Right ventricle myocardium superior (tissue), 1 donor: Measurements from ENCODE around the gene CCNY. TPM values are rescaled to one million over a fixed set of nuclear protein-coding genes. Genes with fewer than 3 reads are reported as not detected.

Experiments
- ATAC-seq: fragments of 200-7000 bp; cut with Tn5 transposase; one replicate; pipeline ENCODE4 v1.9.1; 2020; ENCODE audit warnings: mild to moderate bottlenecking; ENCODE audit not compliant: poor library complexity
- DNase-seq: peaks from one replicate; pipeline ENCODE4 v3.0.0-alpha.2; 2020
- intact Hi-C: fragments of 100-400 bp; cut with DNase I; formaldehyde crosslinking; loops from one replicate; pipeline ENCODE4 v1.11.2; 2022
- total RNA-seq: library from RNA; stranded (reverse); fragmentation: NEBNext Ultra II Directional; extraction: Animal tissue kit (Norgen Biotek cat#: 25700); gene quantifications from one replicate; pipeline ENCODE4 v1.2.1, GENCODE V29; 2021
- donor health status: DM: no; HTN: yes; CAD: no; lungs with severe emphysema.

The CCNY gene
- total RNA-seq, 1 donor from 2014 or later = 92.7 TPM

DNA sequence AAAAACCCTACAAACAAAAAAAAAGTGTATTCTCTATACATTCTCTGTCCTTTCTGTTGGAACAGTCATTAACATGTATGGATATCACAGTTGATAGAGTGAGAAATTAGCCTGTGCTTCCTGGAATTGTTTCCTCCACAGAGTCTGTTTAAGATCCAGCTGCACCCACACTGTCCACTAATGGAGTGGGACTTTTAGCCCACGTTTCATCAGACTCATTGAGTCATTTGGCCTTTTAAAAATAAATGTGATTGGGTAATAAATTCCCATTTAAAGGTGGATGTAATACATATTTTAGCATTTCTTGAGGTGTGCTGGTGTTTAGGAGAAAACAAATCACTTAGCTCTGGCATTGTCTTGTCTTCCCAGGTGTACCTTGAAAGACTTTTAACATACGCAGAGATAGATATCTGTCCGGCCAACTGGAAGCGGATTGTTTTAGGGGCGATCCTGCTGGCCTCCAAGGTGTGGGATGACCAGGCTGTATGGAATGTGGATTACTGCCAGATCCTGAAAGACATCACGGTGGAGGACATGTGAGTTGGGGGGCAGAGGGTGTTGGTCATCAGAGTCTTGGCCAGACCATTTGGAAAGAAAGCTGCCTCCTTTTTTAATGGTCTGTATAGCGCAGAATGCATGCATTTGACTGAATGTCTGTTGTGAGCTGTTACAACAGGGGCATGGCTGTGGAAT, 216.5 kb downstream of the CCNY start:
- ATAC-seq = no peak
- no peak for DNase-seq
- intact Hi-C loops = no loop called here

DNA sequence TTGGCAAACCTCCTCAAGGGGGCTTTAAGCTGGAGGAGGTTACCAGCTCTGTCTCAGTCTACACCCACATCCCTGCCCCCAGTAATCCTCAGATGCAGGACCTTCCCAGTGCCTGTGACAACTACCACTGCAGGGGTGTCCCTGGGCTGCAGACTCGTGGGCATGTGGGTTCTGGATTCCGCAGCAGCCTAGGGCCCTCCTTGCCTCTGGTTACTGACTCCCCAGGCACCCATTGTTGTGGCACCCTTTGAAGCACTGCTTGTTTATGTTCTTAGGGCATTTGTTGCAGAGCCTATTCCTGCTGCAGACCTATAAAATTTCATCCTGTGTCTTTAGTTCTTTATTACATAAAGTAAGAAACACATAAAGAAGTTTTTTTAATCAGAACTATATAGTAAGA, 217.7 kb downstream of the CCNY start:
- DNase-seq = no peak
- ATAC-seq = no peak
- intact Hi-C loops = no loop called here

DNA sequence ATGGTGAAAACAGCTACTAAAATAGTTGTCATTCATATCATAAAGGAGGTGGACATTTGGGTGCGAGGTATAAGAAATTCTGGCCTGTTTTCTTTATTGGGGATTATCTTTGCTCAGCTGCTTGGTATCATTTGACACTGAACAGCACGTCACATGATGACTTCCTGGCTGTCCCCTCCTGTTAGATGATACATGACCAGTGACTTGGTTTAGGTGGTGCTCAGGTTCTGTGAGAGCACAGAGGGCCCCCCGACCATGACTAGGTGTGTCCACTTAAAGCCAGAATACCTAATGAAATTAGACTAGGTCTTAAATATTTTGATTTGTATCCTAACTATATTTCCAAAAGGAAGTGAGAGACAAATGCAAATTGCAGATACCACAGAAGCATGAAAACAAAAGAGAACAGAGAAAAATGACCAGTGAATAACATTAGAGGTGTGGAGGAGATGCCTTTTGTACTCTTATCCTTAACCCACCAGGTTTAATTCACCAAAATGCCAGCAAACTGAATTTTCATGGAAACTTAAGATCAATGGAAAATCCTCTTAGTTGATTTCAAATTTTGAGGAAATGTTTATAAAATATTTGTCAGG, 218.2 kb downstream of the CCNY start:
- DNase-seq (no peak), ATAC-seq (no peak)
- intact Hi-C loops = no loop called here

DNA sequence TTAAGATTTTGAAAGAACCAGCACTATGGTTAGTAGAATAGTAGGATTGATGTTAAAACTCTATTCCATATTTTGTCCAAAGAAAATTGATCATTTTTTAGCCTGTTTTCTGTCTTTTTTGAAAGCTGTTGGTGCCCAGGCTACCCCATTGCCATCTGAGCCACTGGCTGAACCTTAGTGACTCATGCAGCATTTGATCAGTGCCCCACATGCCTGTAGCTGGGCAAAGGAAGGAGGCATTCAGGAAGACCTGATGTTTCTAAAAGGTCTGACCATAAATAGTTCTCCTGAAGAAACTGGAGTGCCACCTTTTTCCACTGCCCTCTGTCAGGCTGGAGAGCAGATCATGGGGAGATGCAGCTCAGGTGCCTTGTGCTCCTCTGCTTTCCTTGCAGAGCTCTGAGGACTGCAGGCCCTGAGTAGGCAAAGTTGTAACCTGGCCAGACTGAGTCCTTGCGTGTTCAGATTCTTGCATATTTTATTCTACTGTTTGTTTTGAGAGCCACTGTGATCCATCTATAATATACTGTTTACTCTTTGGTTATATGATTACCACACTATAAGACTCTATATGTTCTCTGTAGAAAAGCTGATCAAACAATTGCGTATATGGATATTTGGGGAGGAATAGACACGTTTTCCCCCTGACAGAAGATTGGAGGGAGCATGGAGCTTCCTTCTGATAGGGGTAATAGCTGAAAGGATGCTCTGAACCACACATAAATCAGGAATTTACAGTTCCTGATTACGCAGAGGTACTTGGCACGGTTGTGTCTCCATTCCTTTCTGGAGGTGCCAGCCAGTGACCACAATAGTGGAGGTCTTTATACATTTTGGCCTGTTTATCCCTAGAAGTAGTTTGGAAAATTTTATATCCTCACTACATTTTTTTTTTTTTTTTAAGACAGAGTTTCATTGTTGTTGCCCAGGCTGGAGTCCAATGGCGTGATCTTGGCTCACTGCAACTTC, 219.9 kb downstream of the CCNY start:
- ATAC-seq = no peak
- intact Hi-C loops = no loop called here
- no peak for DNase-seq

DNA sequence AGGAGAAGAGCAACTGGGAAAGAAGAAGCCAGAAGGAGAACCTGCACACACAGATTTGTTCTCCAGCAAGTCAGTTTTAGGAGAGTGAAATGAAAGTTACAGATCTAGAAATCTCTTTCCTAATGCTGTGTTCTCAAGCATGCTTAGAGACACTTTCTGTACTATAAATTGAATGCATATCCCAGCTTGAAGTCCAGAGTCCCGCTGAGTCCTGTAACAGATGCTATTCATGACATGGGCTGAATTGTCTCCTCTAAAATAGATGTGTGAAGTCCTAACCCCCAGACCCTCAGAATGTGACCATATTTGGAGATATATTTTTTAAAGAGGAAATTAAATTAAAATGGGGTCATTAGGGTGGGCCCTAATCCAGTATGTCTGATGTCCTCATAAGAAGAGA, 222.0 kb downstream of the CCNY start:
- ATAC-seq (no peak), DNase-seq (no peak)
- intact Hi-C loops = no loop called here

DNA sequence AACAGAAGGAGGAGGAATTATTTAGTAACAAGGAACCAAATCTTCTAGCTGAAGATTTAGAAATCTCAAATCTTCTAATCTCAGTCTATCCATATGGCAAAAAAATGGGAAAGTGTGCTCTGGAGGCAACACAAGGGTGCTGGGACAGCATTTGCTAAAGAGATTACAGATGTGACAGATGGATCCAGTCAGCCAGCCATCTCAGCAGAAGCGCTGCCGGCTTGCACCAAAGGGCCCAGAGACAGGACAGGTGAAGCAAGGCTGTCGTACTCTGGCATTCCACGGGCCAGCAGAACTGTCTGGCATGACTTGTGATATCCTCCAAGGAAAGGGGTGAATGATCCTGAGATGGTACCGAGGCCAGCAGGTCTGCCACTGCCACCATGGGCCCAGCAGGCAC, 223.1 kb downstream of the CCNY start:
- no peak for DNase-seq
- ATAC-seq = no peak
- intact Hi-C loops = no loop called here

DNA sequence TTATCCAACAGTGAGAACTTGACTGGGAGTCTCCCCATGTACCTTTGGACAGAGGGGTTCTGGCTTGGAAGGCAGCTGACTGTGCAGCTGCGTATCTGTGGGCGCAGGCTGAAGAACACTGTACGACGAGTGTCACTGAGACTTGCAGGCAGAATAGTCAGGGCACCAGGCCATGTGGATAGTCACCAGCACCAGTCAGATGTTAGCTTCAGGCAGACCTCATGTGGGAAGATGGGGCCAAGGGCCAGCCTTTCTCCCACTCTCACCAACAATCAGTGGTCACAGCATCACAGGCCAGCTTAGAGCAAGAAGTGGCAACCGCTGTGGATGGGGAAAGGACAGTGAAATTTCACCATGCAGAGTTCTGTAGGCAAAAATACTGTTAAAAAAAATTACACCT, 225.4 kb downstream of the CCNY start:
- intact Hi-C loops = loop anchor here (5.0 to 10.0 kb wide), 2 partner anchors 224 to 317 kb away; partner anchors contain the start of gene CCNY
- ATAC-seq (peak; percentile 72), DNase-seq (peak; percentile 65)

DNA sequence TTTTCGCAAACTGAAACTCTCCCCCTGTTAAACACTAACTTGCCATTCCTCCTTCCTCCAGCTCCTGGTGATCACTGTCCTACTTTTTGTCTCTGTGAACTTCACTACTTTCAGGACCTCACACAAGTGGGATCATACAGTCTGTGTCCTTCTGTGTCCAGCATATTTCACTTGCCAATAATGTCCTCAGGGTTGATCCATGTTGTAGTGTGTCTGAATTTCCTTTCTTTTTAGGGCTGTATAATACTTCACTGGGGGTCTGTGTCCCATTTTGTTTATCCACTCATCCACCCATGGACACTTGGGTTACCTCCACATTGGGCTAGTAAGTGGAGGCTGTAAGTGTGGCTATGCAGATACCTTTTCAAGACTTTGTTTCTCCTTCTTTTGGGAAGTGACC, 226.1 kb downstream of the CCNY start:
- intact Hi-C loops = loop anchor here (5.0 to 10.0 kb wide), 2 partner anchors 225 to 318 kb away; partner anchors contain the start of gene CCNY
- ATAC-seq = no peak
- no peak for DNase-seq

DNA sequence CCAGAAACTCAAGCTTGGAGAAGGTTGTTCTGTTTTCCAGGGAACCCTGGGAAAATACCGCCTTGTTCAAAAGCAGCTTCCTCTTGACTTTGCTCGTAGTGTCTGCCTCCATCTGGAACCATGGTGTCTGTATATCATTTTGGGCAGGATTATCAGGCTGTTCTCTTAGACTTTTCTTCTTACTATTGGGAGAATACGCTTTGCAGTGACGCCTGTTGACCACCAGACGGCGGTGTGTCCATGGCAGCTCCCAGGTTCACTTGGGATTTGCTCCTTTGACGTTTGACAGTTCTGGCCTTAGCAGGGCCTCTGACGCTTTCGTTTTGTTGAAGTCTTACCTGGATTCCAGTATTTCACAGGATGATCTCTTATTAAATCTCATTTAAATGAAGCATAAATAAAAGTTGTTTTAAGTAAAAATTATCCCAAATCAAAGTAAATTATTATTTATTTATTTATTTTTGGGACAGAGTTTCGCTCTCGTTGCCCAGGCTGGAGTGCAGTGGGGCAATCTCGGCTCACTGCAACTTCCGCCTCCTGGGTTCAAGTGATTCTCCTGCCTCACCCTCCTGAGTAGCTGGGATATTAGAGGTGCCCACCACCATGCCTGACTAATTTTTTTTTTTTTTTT, 227.1 kb downstream of the CCNY start:
- DNase-seq (peak; percentile 68), ATAC-seq (no peak)
- intact Hi-C loops = loop anchor here (5.0 to 10.0 kb wide), 2 partner anchors 226 to 319 kb away; partner anchors contain the start of gene CCNY

DNA sequence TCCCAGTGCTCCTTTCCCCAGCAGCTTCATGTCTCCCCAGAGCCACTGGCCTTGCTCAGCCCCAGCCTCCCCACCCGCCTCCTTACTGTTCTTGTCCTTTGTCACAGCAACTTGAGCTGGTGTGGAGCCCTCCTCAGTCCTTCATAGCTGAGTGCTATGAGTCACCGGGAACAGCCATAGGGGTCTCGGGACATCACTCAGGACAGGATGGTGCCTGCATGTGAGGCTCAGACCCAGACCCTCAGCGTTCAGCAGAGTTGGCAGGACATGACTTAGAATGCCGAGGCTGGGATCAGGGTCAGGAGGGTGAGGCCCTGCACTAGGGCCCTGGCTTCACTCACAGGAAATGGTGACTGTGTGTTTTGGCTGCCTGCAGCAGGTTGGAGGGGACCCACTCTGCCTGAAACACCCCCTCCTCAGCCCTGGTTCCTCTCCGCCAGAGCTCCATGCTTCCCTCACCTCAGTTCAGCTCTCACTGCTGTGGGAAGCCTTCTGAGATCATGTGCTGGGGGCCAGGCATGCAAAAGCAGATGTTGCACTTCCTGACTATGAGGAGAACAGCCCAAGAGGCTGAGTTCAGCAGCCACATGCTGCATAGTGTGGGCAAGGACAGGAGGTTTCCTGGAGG, 228.1 kb downstream of the CCNY start:
- DNase-seq = peak; percentile 54
- intact Hi-C loops = loop anchor here (5.0 to 10.0 kb wide), 2 partner anchors 227 to 320 kb away; partner anchors contain the start of gene CCNY
- ATAC-seq = peak; percentile 39

DNA sequence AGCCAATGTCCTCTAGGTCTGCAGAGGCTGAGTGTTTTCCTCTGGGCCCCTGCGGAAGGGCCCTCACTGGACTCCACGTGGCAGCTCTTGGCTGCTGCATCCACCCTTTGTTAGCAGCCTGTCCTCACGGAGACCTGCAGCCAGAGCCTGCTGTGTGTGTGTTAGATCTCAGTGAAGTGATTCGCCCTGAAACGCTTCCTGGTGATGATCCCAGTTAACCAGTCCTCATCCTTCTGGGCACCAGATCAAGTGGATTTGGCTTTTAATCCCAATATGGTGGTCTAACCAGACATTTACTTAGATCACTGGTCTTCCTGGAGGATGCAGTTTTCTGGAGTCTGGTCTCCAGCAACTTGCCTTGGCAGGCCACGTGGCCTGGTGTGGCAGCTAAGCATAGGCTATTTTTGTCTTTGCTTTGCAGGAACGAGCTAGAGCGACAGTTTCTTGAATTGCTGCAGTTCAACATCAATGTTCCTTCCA, 229.3 kb downstream of the CCNY start:
- ATAC-seq (peak; percentile 62), DNase-seq (peak; percentile 53)
- intact Hi-C loops = loop anchor here (10.0 kb wide), 1 partner anchor 321 kb away; no protein-coding TSS in a partner anchor

DNA sequence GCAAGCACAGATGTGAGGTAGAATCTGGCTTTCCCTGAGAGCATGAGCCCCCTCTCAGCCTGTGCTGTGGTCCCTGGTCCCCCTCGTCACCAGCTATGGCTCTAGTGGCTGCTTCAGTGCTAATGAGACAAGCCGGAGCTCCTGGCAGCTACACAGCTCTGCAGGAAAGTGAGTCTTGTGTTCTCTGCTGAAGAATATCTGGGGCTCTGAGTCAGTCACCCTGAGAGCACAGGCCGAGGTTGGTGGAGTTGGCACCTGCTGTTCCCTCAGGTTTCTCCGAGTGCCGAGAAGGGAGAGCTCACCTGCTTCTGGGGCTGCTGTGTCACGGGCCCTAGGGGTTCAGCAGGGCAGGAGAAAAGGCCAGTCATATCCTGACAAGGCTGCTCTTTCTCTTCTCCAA, 231.6 kb downstream of the CCNY start:
- intact Hi-C loops = loop anchor here (10.0 kb wide), 1 partner anchor 323 kb away; no protein-coding TSS in a partner anchor
- ATAC-seq = no peak
- no peak for DNase-seq

DNA sequence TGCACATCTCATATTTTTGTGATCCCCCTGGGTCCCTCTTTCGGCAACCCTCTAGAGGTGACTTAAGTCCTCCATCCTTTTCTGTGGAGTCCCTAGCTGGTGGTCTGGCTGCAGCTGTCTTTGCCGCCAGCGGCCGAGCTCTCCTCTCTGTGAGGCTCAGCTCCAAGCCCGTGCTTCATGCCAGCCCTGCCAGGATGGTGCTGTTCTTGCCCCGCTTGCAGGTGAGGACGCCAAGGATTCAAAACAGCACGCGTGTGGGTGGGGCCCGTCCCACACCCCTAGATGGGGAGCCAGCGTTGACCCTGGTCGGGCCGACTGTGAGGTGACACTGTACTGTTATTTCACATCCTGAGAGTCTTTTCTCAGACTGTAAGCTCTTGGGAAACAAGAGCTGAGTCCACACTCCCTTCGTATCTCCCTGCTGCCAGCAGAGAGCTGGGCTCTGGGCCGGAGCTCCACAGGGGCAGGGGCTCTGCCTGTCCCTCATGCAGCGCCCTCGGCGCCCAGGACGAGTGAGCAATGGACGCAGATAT, 232.2 kb downstream of the CCNY start:
- ATAC-seq (no peak), DNase-seq (no peak)
- intact Hi-C loops = loop anchor here (10.0 kb wide), 1 partner anchor 324 kb away; no protein-coding TSS in a partner anchor

DNA sequence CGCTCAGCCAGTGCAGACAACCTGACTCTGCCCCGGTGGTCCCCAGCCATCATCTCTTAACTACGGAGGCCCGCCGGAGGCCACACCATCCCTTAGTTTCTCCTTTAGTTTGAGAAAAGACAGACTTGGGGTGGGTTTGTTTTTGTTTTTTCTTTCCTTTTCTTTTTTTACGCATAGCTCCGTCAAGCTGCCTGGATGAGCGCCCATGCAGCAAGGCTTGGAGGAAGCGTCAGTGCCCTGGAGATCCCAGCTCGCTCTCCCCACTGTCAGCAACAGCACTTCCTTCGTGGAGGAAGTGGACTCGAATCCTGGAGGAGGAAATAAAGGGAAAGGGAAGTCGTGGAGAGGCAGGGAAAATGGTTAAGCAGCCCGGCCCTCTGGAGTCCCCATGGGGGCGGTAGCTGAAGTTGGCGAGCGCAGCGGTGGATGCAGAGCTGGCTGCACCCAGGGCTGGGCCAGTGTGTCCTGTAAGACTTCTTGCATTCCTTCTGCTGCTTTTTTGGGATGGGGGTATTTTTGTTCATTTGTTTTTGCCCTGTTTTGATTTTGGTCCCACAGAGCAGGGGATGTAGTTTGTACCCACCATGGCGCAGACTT, 232.9 kb downstream of the CCNY start:
- intact Hi-C loops = loop anchor here (10.0 kb wide), 1 partner anchor 324 kb away; no protein-coding TSS in a partner anchor
- ATAC-seq = no peak
- no peak for DNase-seq

DNA sequence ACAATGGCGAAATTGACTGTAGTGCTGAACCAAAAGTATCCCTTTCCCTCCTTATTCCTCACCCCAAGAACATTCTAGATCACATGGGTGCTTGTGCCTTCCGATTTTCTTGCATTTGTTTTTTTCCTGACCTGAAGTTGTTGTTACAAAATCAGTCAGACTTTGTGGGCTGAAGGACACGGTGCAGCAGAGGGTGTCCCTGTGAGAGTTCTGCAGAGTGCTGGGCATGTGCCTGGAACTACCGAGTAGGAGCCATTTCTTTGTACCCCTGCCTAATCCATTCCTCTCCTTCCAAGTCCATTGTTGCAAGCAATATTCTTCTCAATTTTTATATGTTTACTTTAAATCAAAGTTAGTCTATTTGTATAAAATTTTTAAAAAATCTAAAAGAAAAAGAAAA, 233.5 kb downstream of the CCNY start:
- DNase-seq (no peak), ATAC-seq (no peak)
- intact Hi-C loops = loop anchor here (10.0 kb wide), 1 partner anchor 325 kb away; no protein-coding TSS in a partner anchor

DNA sequence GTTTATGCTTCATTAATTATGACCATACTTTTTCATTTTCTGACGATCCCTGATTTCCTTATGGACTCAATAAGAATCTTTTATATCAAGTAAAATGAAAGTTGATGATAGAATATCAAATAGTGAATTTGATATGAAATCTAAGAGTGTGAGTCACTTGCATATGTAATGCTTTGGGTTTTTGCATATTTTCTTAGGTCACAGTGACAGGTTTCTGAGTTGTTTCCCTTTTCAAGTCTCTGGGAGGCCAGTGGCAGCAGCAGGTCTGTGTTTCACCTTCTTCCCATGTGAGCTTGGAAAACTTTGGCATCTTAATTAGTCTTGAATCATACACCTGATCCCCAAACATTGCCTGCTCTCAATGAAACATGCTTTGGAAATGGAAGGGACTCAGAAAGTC, 234.1 kb downstream of the CCNY start:
- intact Hi-C loops = no loop called here
- DNase-seq (no peak), ATAC-seq (no peak)

DNA sequence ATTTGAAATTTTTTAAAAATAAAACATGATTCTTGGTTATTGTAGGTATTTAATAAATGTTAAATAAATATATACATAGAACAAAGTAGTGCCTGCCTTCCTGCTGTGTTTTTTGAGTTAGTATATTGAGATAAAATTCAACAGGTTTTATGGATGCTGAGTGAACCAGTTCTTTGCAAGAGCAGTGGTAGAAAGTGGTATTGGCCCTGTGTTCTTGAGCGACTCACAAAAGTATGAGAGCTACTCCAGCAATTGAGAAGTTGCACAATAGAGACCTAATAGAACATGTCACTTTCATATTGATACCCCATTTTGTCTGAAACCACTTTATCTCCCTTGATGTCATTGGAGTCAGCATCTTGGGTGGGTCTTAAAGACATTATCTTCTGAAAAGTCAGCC, 236.3 kb downstream of the CCNY start:
- ATAC-seq = no peak
- no peak for DNase-seq
- intact Hi-C loops = no loop called here
